ENCODE data around the gene SUSD3. TPM values are rescaled to one million over a fixed set of nuclear protein-coding genes. Genes with fewer than 3 reads are reported as not detected.

The SUSD3 gene
- total and polyA plus RNA-seq, 10 of the 15 experiments (the other 5 are each of a cell fraction or from before 2014, with no cell fraction given): 2.5 to 92.0 (median 31.1) TPM

DNA sequence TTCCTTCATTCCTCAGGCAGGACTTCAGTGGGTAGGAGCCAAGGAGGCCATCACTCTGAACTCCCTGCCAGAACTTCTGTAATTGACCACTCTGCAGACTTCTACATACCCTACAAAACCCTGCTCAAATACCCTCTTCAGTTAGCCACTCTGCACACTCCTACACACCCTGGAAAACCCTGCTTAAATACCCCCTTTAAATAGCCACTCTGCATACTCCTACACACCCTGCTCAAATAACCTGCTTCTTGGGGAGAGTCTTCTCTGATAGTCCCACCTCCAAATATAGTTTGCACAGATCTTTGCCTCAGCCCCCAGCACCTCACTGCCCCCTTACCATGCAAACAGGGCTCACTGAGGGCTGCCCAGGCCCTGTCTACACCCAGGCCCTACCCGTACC lies 18.9 kb downstream of the SUSD3 start:
- Histone ChIP-seq H3K9ac (ENCODE audit: control insufficient read depth, insufficient read depth, low read length) (no peak overlapping the region), H3K4me3 (no peak overlapping the region), H3K9me3 (replicated peaks; ENCODE audit: control insufficient read depth, insufficient read depth, low read length) (no peaks in the 10 kb centered on the region), H3K79me2 (ENCODE audit: control insufficient read depth, insufficient read depth, low read length) (no peaks in the 10 kb centered on the region), H3K27me3 (replicated peaks in 1 of 2; ENCODE audit: control insufficient read depth in 2 of 2, insufficient read depth in 2 of 2, low read length in 1 of 2) (no peaks in the 10 kb centered on the region), H3K27ac (ENCODE audit: control insufficient read depth, insufficient read depth) (no peak overlapping the region), H4K20me1 (ENCODE audit: control insufficient read depth, insufficient read depth) (no peaks in the 10 kb centered on the region), H3K4me2 (ENCODE audit: control insufficient read depth, insufficient read depth) (no peak overlapping the region), H3K36me3 (ENCODE audit: control insufficient read depth in 2 of 2, insufficient read depth in 2 of 2, low read length in 1 of 2) (peaks cover 4 to 7% of the 10 kb centered on the region in 2 experiments; a peak in 3 of 4 replicates), H3K4me1 (ENCODE audit: control insufficient read depth, insufficient read depth, low read length) (no peaks in the 10 kb centered on the region), H2AFZ (ENCODE audit: control insufficient read depth, low read depth, low read length) (no peak overlapping the region)
- BruUV-seq (replicated peaks): no TSS peak
- ChIA-PET SMC1A (ENCODE audit: uncharacterized antibody, unreplicated experiment) (interaction anchor here (1.5 kb wide), 1 partner anchor 9 kb away, joined by 4 read pairs; no protein-coding TSS in a partner anchor), RAD21 (ENCODE audit: unreplicated experiment) (no interaction called here), CTCF (no interaction called here), POLR2A (no interaction called here)
- 100% methylated on average over 1 of the region's 1 CpG for WGBS (ENCODE audit: insufficient coverage, insufficient replicate concordance, low lambda C conversion rate, missing lambda C conversion rate)
- DNase-seq (ENCODE audit: low read depth, low spot score): no peak
- intact Hi-C loops (cut with micrococcal nuclease; ENCODE audit: unreplicated experiment) (no loop called here), in situ Hi-C loops (cut with MboI) (no loop called here)
- no peak for ATAC-seq
- FAIRE-seq: no peak
- TF ChIP-seq SUZ12 (IDR thresholded peaks at IDR 0.05; ENCODE audit: unreplicated experiment): no peak
- no peak for TF ChIP-seq TARDBP (IDR thresholded peaks at IDR 0.05; ENCODE audit: borderline replicate concordance)
- no peak for TF ChIP-seq POLR2AphosphoS2 (IDR thresholded peaks at IDR 0.05; ENCODE audit: low read depth, low read length)
- no peak for TF ChIP-seq FOXK2 (IDR thresholded peaks at IDR 0.05)
- TF ChIP-seq ZNF207 (IDR thresholded peaks at IDR 0.05; ENCODE audit: borderline replicate concordance): no peak
- TF ChIP-seq, protein P1, sequence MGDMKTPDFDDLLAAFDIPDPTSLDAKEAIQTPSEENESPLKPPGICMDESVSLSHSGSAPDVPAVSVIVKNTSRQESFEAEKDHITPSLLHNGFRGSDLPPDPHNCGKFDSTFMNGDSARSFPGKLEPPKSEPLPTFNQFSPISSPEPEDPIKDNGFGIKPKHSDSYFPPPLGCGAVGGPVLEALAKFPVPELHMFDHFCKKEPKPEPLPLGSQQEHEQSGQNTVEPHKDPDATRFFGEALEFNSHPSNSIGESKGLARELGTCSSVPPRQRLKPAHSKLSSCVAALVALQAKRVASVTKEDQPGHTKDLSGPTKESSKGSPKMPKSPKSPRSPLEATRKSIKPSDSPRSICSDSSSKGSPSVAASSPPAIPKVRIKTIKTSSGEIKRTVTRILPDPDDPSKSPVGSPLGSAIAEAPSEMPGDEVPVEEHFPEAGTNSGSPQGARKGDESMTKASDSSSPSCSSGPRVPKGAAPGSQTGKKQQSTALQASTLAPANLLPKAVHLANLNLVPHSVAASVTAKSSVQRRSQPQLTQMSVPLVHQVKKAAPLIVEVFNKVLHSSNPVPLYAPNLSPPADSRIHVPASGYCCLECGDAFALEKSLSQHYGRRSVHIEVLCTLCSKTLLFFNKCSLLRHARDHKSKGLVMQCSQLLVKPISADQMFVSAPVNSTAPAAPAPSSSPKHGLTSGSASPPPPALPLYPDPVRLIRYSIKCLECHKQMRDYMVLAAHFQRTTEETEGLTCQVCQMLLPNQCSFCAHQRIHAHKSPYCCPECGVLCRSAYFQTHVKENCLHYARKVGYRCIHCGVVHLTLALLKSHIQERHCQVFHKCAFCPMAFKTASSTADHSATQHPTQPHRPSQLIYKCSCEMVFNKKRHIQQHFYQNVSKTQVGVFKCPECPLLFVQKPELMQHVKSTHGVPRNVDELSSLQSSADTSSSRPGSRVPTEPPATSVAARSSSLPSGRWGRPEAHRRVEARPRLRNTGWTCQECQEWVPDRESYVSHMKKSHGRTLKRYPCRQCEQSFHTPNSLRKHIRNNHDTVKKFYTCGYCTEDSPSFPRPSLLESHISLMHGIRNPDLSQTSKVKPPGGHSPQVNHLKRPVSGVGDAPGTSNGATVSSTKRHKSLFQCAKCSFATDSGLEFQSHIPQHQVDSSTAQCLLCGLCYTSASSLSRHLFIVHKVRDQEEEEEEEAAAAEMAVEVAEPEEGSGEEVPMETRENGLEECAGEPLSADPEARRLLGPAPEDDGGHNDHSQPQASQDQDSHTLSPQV (IDR thresholded peaks at IDR 0.05): no peak
- TF ChIP-seq PRDM15 (CRISPR knock-in tag; IDR thresholded peaks at IDR 0.05): no peak
- TF ChIP-seq TCF12 (IDR thresholded peaks at IDR 0.05; ENCODE audit: low read depth, low read length): no peak
- TF ChIP-seq, protein P2, sequence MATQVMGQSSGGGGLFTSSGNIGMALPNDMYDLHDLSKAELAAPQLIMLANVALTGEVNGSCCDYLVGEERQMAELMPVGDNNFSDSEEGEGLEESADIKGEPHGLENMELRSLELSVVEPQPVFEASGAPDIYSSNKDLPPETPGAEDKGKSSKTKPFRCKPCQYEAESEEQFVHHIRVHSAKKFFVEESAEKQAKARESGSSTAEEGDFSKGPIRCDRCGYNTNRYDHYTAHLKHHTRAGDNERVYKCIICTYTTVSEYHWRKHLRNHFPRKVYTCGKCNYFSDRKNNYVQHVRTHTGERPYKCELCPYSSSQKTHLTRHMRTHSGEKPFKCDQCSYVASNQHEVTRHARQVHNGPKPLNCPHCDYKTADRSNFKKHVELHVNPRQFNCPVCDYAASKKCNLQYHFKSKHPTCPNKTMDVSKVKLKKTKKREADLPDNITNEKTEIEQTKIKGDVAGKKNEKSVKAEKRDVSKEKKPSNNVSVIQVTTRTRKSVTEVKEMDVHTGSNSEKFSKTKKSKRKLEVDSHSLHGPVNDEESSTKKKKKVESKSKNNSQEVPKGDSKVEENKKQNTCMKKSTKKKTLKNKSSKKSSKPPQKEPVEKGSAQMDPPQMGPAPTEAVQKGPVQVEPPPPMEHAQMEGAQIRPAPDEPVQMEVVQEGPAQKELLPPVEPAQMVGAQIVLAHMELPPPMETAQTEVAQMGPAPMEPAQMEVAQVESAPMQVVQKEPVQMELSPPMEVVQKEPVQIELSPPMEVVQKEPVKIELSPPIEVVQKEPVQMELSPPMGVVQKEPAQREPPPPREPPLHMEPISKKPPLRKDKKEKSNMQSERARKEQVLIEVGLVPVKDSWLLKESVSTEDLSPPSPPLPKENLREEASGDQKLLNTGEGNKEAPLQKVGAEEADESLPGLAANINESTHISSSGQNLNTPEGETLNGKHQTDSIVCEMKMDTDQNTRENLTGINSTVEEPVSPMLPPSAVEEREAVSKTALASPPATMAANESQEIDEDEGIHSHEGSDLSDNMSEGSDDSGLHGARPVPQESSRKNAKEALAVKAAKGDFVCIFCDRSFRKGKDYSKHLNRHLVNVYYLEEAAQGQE (IDR thresholded peaks at IDR 0.05; ENCODE audit: low read depth, low read length): no peak
- TF ChIP-seq HDAC2 (IDR thresholded peaks at IDR 0.05): no peak
- no peak for TF ChIP-seq ZNF274 (IDR thresholded peaks at IDR 0.05; ENCODE audit: insufficient read depth, insufficient read length)
- no peak for TF ChIP-seq CREM (IDR thresholded peaks at IDR 0.05; ENCODE audit: low read depth)
- TF ChIP-seq, protein P3, sequence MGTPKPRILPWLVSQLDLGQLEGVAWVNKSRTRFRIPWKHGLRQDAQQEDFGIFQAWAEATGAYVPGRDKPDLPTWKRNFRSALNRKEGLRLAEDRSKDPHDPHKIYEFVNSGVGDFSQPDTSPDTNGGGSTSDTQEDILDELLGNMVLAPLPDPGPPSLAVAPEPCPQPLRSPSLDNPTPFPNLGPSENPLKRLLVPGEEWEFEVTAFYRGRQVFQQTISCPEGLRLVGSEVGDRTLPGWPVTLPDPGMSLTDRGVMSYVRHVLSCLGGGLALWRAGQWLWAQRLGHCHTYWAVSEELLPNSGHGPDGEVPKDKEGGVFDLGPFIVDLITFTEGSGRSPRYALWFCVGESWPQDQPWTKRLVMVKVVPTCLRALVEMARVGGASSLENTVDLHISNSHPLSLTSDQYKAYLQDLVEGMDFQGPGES (IDR thresholded peaks at IDR 0.05): no peak
